Kidney (tissue), 14 donors: ENCODE data around the gene RABGGTA. TPM values are rescaled to one million over a fixed set of nuclear protein-coding genes. Genes with fewer than 3 reads are reported as not detected.

Experiments
- DNase-seq, 5 donors: peaks; one replicate each; pipeline ENCODE4 v3.0.0-alpha.2; 2013 to 2020
- FAIRE-seq: peaks from 2 replicates; lab custom pipeline; 2012; peaks lifted over from hg19 to GRCh38; lab: Jason Lieb, UNC
- H3K27ac ChIP-seq, 2 donors: one replicate each; pipeline ENCODE4 v1.7.0; 2013; ENCODE audit warnings: low read depth in 2 of 2, low read length in 2 of 2, inconsistent platforms in 1 of 2
- H3K27me3 ChIP-seq: one replicate; pipeline ENCODE4 v1.7.1; 2013; ENCODE audit warnings: low read length, inconsistent platforms; ENCODE audit not compliant: control insufficient read depth, insufficient read depth
- H3K36me3 ChIP-seq, 3 donors: one replicate each; pipeline versions ENCODE4 v1.7.0 to v1.7.1; 2013; ENCODE audit warnings: low read length in 3 of 3, control low read depth in 1 of 3, inconsistent platforms in 1 of 3; ENCODE audit not compliant: insufficient read depth in 3 of 3, control insufficient read depth in 2 of 3
- H3K4me1 ChIP-seq, 3 donors: one replicate each; pipeline versions ENCODE4 v1.7.0 to v1.7.1; 2013; ENCODE audit warnings: low read length in 3 of 3, inconsistent platforms in 1 of 3, low read depth in 1 of 3; ENCODE audit not compliant: control insufficient read depth in 2 of 3, insufficient read depth in 2 of 3
- H3K4me3 ChIP-seq, 3 donors: one replicate each; pipeline versions ENCODE4 v1.7.0 to v1.8.1; 2013; ENCODE audit warnings: low read length in 3 of 3, control low read depth in 1 of 3, inconsistent platforms in 1 of 3
- H3K9ac ChIP-seq, 3 donors: one replicate each; pipeline versions ENCODE4 v1.7.0 to v1.7.1; 2013; ENCODE audit warnings: low read length in 3 of 3, control low read depth in 1 of 3, inconsistent platforms in 1 of 3
- H3K9me3 ChIP-seq, 3 donors: one replicate each; pipeline versions ENCODE4 v1.7.0 to v1.7.1; 2013; ENCODE audit warnings: low read length in 3 of 3, control low read depth in 1 of 3, inconsistent platforms in 1 of 3; ENCODE audit not compliant: control insufficient read depth in 2 of 3, insufficient read depth in 1 of 3
- intact Hi-C: fragments of 100-400 bp; cut with DNase I; formaldehyde crosslinking; loops from one replicate; pipeline ENCODE4 v1.11.1; 2022
- polyA plus RNA-seq: library from polyadenylated mRNA; stranded (reverse); fragments of 350-450 nt; fragmentation: Illumina TruSeq; extraction: RNeasy Lipid Tissue Mini Kit (QIAGEN cat#74804); gene quantifications from one replicate; pipeline ENCODE4 v1.2.3, GENCODE V29; 2014; ENCODE audit warnings: low read depth, low replicate concordance; ENCODE audit not compliant: insufficient read depth
- total RNA-seq: library from RNA; stranded (reverse); fragmentation: NEBNext Ultra II Directional; extraction: Animal tissue kit (Norgen Biotek cat#: 25700); gene quantifications from one replicate; pipeline ENCODE4 v1.2.1, GENCODE V29; 2021
- TF ChIP-seq, protein P1 (sequence below): IDR thresholded peaks from 3 replicates; pipeline ENCODE4 v1.5.1; 2012; ENCODE audit warnings: mild to moderate bottlenecking, moderate library complexity, borderline replicate concordance; ENCODE audit not compliant: insufficient read depth; ENCODE audit errors: extremely low read depth
- donor health status: control.
- donor health status: control.
- donor health status: control.
- donor health status: control.
- donor health status: control.
- donor health status: DM: yes; HTN: yes; CAD: no.
- donor health status: Normal renal cell carcinoma (clear cell type).

Gene RABGGTA
- total and polyA plus RNA-seq, 2 donors from 2014 or later = 25.8 to 33.9 TPM

DNA sequence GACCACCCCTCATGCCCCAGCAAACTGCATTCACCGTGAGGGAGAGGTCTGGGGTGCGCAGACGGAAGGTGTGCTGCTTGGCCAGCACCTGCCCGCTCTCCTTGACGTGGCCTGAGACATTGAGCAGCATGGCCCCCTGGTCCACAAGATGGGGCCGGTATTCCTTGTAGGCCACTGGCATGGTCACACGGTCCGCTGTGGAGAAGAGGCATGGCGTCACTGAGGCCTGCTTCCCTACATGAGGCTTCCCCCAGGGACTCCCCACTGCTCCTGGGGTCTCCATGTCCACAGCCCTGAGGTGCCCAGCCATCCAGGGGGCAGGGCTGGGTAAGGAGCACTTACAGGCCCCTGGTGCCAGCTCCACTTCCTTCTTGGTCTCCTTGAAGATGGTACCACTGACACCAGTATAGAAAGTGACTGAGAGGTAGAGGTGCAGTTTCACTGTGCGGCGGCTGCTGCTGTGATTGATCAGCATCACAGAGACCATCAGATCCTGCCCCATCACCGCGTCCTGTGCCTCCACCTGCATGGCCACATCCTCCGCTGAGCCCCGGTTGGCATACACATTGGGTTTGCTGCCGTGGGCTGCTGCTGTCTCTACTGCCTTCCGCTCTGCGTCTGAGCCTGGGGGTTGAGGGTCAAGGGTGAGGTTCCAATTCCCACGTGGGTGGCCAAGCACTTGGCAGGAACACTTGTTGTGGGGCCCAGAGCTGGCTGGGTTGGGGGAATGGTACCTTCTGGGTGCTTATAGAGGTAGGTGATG is 16.6 kb downstream of the RABGGTA start:
- intact Hi-C loops = loop anchor here (10.0 kb wide), 1 partner anchor 50 kb away; the partner anchor contains the start of gene CIDEB

DNA sequence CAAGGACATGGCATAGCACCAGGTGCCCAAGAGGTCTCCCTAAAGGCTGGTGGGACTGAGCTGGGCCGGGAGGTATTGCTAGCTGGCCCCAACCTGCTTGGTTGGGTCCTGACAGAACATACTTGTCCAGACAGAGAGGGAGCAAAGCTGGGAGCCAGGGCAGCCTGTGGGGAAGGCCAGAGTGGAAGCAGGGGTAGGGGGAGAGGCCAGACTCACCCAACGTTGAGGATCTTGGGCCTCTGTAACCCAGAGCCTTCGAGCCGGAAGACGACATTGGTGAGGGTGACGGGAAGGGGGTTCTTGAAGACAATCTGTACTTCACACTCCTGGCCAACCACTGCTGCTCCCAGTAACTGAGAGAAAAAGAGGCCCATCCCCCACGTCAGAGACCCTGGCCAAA is 17.5 kb downstream of the RABGGTA start:
- no peak for FAIRE-seq
- H3K27me3 ChIP-seq = no peaks in the 10 kb centered on the region
- no peak overlapping the region for H3K9ac ChIP-seq
- peaks cover 0 to 7% (median 2%) of the 10 kb centered on the region in 3 donors for H3K36me3 ChIP-seq
- intact Hi-C loops = loop anchor here (10.0 kb wide), 1 partner anchor 51 kb away; the partner anchor contains the start of gene CIDEB
- TF ChIP-seq, protein P1, sequence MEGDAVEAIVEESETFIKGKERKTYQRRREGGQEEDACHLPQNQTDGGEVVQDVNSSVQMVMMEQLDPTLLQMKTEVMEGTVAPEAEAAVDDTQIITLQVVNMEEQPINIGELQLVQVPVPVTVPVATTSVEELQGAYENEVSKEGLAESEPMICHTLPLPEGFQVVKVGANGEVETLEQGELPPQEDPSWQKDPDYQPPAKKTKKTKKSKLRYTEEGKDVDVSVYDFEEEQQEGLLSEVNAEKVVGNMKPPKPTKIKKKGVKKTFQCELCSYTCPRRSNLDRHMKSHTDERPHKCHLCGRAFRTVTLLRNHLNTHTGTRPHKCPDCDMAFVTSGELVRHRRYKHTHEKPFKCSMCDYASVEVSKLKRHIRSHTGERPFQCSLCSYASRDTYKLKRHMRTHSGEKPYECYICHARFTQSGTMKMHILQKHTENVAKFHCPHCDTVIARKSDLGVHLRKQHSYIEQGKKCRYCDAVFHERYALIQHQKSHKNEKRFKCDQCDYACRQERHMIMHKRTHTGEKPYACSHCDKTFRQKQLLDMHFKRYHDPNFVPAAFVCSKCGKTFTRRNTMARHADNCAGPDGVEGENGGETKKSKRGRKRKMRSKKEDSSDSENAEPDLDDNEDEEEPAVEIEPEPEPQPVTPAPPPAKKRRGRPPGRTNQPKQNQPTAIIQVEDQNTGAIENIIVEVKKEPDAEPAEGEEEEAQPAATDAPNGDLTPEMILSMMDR = no peak
- no peak overlapping the region for H3K27ac ChIP-seq
- DNase-seq = no peak
- H3K4me3 ChIP-seq = no peak overlapping the region
- H3K4me1 ChIP-seq = peaks cover 0 to under 1% (median 0%) of the 10 kb centered on the region in 3 donors
- no peaks in the 10 kb centered on the region for H3K9me3 ChIP-seq

More for the DNA sequence above, 16.6 kb downstream of the RABGGTA start:
- H3K27ac ChIP-seq = no peak overlapping the region
- no peaks in the 10 kb centered on the region for H3K27me3 ChIP-seq
- H3K4me3 ChIP-seq = no peak overlapping the region
- H3K4me1 ChIP-seq = peaks cover 0 to 3% (median 0%) of the 10 kb centered on the region in 3 donors
- peaks cover 0 to 7% (median 2%) of the 10 kb centered on the region in 3 donors for H3K36me3 ChIP-seq
- FAIRE-seq = no peak
- DNase-seq = peak in 1 of 5 donors; percentile 60
- TF ChIP-seq, protein P1 = no peak
- no peaks in the 10 kb centered on the region for H3K9me3 ChIP-seq
- no peak overlapping the region for H3K9ac ChIP-seq

DNA sequence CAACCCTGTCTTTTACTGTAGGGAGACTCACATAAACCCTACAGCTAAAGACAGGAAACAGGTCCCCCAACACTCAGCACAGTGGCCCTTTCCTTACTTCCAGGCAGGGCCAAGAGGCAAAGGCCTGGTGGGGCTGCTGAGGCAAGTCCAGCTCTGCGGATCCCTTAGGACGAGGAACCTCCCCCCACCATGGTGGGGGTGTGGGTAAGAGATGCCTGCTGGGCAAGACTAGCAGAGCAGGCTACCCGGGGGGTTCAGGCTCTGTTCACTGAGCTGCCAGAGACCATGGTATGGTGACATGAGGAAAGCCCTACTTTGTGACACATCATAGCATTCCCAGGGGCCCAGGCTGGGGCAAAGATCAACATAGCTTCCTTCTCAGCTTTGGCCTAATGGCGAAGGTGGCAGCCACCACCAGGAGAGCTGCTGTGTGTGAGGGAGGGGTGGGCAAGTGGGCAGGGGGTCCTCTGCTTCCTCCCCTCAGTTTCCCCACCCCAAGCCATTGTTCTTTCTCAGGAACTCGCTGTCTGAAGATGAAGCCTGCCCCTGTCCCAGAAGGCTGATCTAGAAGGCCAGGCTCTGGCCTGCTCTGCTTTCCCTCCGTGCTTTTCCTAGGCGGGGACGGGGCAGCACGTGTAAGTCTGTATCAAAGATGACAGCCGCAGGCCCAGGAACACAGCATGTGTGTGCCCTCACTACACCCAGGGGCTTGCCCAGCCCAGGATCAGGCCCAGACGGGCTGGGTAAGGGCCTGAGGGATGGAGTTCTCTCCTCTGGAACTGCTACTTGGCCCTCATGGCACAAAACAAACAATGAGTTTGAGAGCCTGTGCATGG is 18.9 kb downstream of the RABGGTA start:
- H3K27me3 ChIP-seq = no peaks in the 10 kb centered on the region
- FAIRE-seq = no peak
- no peak overlapping the region for H3K27ac ChIP-seq
- H3K4me3 ChIP-seq = no peak overlapping the region
- TF ChIP-seq, protein P1 = no peak
- peak in 1 of 5 donors; percentile 66 for DNase-seq
- intact Hi-C loops = loop anchor here (10.0 kb wide), 1 partner anchor 52 kb away; the partner anchor contains the start of gene CIDEB
- no peak overlapping the region for H3K9ac ChIP-seq
- H3K4me1 ChIP-seq = no peaks in the 10 kb centered on the region
- H3K36me3 ChIP-seq = peaks cover 0 to 7% (median 2%) of the 10 kb centered on the region in 3 donors
- H3K9me3 ChIP-seq = no peaks in the 10 kb centered on the region
